ENCODE data around the gene OSBPL10. TPM values are rescaled to one million over a fixed set of nuclear protein-coding genes. Genes with fewer than 3 reads are reported as not detected.
A peak's percentile ranks its signal among the peaks of the same experiment; 100 is the strongest.

Gene OSBPL10
- polyA plus RNA-seq, 1 donor: 22.9 TPM

DNA sequence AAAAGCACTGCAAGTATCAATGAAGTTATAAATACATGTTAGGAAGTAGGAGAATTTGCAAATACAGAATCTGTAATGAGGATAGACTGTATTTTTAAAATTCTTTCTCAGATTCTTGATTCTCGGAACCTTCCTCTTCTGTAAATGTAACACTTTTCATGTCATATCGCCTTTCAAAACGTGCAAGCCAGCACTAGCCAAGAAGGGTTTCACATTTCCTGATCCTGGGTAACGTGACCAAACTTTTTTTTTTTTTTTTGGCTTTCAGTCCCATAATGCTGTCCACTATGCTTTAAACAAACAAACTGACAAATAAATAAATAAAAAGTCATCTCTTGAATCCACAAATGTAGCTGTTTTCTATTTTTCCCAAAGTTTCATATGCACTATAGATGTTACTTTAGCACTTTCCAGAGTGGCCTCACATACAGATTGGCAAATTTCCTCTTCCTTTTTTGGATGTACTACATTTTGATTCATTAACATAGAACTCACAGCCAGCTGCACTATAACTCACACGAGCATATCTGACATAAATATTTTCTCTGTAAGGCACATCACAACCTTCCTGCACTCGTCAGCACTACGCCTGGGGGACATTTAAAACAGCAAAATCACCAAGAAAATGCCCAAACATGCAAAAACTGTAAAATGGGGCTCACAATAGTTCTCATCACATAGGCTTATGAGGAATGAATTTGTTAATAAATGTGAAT is 208.1 kb downstream of the OSBPL10 start:
- no peak for DNase-seq

DNA sequence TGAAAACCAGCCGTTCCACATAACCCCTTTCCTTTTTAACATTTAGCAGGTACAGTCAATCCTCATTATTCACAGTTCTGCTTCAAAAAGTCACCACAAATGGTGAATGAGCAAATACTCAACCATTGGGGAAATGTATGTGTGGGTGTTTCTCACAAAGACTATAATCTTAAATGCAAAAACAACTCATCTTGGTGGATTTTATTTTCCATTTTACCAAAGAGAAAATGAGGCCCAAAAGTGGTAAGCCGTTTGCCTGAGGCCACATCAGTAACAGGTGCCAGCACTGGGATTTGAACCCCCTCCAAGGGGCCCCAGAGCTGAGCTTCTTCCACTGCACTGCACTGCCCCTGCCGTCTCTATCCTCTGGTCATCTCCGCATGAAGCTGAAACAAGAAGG is 208.8 kb downstream of the OSBPL10 start:
- no peak for DNase-seq

DNA sequence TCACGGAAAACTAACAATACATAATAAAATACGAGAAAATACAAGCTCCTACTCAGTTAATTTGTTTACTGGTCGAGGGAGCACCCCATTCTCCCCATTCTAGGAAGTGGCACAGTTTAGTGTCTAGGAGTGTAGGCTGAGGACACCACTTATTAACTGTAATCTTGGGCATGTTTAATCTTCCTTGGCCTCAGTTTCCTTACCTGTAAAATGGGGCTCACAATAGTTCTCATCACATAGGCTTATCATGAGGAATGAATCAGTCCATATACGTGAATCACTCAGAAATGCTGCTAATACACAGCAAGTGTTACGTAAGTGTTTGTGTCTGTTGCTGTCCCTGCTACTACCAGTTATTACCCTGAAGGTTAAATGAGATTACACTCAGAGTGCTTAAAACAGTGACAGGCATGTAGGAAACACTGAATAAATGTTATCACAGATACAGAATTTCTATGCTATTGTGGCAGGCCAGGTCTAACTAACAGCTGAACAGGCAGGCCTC is 210.2 kb downstream of the OSBPL10 start:
- no peak for DNase-seq

DNA sequence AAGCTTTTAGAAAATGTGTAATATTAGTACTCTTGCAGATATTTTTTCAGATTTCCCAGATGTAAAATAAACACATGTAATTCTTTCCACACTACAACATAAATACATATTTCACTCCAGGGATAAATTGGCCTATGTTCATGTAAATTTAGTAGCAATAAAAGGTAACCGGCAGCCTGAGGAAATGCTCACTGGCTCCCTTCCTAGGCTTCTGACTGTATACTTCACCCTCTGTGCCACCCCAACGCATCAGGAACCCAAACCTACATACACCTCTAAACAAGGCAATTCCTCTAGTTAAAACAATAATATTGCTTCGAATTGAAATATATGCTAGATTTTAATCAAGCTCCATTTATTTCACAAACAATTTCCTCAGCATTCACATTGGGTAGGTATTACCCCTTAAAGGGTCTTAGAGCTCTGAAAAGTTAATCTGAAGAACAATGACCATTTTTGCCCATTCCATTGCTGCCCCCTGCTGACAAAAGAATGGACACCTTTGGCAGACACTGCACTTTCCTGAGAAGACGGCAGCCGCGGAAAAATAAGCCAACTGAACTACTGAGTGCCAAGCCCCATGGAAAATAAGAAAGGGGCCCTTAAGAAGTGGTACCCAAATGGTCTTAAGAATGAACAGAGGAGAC is 212.5 kb downstream of the OSBPL10 start:
- peak; percentile 89 for DNase-seq

DNA sequence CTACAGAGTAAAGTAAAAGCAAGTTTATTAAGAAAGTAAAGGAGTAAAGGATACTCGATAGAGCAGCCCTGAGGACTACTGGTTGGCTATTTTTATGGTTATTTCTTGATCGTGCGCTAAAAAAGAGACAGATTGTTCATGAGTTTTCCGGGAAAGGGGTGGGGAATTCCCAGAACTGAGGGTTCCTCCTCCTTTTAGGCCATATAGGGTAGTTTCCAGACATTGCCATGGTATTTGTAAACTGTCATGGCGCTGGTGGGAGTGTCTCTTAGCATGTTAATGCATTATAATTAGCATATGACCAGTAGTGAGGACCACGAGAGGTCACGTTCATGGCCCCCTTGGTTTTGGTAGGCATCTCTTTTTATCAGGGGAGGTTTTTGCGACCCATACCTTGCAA is 213.1 kb downstream of the OSBPL10 start:
- DNase-seq: no peak

DNA sequence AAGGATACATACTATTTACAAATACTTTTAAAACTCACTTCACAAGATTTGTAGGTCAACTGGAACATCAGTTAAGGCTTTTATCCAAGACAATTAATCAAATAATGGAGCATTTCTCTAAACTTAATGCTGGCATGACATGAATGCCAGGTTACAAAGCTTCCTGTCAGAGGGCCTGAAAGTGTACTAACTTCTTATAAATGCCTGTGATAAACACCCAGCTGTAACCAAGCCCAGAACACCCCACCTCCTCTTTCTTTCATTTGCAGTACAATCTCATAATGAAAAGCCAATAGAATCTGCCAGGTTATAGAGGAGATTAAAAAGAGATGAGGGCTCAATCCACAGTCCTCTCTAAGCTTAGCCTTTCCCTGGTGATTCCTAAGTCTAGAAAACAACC is 214.4 kb downstream of the OSBPL10 start:
- DNase-seq: no peak

DNA sequence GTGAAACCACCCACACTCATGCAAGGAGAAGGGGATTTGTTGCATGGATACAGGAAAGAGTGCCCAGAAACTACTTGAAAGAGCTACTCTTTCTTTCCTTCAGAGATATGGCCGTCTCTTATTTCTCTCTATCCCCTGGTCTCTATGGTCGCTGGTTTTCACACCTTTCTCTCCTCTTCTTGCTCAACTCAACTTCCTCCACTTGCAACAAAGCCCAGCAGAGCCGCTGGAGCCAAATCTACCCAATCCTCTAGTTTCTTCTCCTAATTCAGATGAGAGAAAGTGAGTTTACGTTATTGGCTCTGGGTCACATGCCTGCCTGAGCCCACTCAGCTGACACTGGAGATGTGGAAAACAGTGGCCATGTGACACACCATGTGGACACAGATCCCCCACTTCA is 215.2 kb downstream of the OSBPL10 start:
- DNase-seq: no peak

DNA sequence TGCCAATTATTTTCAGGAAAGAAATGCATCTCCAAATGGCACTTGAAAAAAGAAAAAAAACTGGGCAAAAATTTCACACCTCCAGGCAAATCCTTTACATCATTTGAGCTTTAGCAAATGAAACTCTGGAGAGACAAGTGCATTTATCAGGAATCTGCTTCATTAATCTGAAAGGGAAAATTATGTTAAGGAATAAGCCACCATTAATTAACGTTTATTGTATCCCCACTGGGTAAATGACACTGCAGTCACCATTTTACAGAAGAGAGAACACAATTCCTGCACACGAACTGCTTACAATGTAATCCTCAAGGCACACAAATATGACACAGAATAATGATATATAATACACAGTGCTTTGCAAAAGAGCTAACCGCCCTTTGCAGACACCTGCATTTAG is 217.3 kb downstream of the OSBPL10 start:
- no peak for DNase-seq

DNA sequence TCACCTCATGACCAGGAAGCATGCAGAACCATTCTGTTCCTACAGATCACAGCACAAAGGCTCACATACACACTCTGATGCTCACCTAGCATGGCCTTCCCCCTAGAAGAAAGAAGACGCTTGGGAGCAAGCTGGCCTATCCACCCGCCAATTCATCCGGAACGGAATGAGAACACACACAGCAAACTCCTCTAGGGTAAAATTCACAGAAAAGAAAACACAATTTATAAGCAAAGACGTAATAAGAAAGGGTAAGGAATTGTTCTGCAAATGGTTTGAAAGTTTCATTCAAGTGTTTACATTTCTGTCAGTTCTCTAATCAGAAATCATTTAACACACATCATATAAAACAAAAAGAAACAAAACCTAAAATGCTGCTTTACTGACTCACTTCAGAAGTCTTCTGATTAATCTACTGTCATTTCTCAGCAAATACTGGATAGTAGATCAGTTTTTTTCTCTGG is 218.1 kb downstream of the OSBPL10 start:
- peak; percentile 60 for DNase-seq

DNA sequence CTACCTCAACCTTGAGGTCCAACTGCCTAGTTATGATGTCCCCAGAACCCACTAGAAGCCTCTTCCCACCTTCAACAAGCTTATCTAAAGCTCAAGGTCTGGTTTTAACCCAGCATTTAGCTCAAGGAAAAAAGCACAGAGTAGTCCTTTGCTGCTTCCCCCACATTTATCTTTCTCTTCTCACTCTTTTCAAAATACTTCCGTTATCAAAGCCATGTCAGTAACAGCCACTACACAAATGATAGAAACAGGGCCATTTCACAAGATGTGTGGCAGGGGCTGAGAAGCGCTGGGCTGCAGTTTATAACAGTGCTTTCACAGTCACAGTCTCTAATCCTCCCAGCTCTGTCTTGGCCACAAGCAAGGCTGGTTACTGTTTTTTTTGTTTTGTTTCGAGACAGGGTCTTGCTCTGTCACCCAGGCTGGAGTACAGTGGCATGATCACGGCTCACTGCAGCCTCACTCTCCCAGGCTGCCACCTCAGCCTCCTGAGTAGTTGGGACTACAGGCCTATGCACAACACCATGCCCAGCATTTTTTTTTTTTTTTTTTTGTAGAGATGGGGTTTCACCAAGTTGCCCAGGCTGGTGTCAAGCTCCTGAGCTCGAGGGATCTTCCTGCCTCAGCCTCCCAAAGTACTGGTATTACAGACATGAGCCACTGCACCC is 218.8 kb downstream of the OSBPL10 start:
- no peak for DNase-seq

DNA sequence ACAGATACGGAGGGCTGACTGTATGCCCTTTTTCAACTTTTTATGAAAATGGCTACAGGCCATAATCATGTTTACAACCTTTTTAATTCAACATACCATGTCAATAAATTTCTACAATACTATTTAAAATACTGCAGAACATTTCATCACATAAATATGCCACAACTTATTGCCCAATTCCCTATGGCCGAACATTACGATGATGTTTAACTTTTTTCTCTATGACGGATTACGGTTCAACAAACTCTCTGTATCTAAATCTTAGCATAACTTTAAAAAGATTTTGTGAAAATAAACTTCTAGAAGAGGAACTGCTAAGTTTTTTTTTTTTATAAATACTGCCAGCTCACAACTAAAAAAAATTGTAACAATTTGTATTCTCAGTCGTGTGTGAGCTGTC is 220.4 kb downstream of the OSBPL10 start:
- no peak for DNase-seq

DNA sequence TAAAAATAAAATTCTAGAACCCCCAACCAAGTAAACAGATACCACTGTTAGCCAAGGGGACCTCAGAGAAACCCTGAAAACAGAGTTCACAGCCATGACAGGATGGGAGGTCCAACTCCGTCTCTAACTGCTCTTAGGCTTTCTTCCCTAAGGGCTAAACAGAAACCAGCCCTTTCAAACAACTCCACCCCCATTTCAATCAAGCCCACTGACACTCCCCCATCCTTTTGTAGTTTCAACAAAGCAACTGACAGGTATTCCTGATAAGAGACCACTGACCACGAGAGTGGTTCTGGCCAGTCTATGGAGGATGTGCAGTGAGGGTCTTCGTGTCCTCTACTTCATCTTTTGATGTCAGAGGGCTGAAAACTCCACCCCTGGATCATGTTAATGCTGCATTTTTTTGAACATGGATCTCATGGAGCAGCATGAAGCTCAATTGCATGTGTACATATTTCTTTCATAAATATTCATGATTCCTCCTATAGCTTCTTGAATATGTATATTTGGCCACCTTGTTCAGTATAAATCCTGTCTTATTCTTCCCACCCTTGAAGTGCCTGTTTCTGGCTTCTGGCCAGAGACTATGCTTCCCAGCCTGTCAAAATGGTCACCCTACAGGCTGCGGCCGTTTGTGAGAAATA is 222.6 kb downstream of the OSBPL10 start:
- DNase-seq: no peak

DNA sequence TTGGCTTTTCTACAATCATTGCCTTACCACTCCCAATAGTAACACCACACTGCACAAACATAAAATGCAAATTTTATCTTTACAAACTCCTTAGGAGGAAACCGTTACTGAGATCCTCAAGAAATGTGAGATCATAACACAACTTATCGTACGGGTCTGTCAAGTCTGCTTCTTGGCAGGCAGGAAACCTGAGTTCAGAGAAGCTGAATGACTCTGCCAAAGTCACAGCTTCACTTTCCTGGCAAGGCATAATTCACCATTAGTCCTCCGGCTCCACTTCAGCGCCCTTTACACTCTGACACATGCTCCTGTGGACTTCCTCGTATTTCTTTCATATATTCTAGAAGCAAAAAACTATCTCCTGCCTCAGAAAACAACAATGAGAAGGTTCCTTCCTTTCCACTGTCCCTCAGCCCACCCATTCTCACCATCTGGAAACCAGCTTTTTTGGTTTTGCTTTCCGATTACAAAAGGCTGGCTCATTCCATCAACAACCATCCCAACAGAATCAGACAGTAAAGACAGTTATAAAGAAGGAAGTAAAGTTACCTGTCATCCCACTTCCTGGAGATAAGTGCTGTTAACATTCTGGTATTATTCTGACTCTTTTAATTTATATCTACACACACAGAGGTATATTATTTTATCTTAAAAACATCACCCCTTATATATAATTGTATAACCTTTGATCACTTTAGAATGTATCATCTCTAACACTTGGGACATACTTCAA is 225.0 kb downstream of the OSBPL10 start:
- no peak for DNase-seq

DNA sequence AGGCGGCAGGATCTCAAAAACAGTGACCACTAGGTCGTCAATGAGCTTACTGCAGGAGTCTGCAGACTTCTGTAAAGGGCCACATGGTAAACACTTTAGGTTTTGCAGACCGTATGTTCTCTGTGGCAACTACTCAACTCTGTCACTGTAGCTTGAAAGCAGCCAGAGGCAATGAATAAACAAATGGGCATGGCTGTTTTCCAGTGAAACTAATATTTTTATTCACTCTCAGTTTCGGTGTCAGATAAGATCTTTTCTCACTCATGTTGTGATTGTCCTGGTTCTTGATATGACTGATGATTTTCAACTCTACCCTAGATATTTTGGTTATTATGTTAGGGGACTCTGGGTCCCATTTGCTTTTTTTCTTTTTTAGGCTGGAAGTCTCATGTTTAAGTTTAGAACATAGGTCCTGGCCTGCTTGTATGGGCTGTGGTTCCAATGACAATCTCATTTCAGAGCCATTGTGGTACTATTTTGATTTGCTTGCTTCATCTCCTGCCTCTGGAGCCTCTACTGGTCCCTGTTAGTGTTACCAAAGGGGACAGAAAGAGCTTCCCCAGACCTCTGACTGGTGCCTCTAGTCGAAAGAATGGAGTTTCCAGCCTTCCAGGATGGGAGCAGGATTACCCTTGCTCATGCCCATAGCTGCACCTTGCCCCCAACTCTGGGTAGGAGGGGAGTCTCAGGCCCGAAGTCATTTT is 226.3 kb downstream of the OSBPL10 start:
- no peak for DNase-seq

DNA sequence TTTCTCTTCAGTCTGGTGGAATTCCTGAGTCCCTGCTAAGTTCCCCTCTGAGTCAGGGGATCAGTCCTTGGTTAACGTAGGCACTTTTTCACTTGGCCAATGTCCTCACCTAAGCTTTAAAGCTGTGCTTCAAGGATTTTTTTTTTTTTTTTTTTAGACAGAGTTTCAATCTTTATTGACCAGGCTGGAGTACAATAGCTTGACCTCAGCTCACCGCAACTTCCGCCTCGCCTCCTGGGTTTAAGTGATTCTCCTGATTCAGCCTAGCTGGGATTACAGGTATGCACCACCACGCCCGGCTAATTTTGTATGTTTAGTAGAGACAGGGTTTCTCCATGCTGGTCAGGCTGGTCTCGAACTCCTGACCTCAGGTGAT is 228.0 kb downstream of the OSBPL10 start:
- no peak for DNase-seq

DNA sequence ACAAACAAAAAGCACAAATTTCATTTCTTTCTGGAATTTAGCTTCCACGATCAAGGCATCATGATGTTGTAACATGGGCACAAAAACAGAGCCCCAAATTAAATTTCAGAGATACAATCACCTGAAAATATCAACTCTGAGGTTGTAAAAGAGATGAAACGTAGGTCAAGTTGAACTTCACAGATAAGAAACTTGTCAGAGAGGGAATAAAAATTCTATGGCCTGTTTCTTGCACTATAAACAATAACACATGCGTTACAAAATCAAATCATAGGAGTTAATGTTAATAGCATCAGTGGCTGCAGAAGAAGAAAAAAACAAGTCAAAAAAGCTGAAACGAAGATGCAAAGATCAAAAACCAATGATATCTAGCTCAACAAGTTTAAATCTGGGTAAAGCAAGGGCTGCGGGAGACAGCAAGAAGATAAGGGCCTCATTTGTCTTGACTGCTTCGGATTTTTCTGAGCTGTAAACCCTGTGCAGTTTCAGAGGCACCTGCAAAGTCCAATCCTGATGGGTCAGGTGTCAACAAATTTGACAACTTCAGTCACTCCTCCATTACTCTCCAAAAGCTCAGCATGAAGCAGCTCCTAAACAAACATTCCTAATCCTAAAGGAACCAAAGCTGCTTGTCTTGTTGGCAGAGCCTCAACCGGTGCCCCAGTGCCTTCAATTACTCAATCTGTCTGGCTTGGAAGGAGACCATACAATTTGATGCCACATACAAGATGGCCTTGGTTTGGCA is 228.6 kb downstream of the OSBPL10 start:
- DNase-seq: no peak

DNA sequence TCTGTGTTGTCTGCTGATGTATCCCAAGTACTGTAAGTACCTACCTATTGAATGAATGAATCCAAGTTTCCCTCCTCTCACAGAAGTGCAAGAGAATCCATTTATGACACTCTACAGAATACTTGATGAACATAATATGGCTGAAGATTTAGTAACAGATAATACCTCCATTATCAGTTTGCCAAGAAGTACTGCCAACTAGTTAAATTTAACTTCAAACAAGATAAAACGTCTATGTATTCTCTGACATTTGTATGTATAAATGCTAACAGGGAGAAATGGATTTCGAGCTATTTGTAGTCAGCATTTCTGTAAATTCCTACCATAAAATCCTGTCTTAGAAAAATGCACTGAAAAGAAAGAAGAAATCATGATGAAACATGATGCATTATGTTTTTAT is 230.7 kb downstream of the OSBPL10 start:
- no peak for DNase-seq

DNA sequence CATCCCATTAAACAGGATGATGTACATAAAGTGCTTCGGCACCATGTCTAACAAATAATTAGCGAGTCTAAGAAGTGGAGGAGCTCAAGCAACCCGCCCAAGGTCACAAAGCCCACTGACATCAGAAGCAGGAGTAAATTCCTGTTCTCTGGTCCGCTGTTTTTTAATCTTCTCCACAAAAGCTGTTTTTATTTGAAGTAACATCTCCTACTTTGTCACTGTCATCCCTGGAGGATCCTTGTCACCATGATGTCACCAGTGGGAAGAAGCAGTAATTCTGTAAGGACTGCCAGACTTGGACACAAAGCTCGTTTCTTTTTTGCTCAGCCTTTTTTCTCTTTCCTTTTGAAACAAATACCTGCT is 232.1 kb downstream of the OSBPL10 start:
- no peak for DNase-seq

DNA sequence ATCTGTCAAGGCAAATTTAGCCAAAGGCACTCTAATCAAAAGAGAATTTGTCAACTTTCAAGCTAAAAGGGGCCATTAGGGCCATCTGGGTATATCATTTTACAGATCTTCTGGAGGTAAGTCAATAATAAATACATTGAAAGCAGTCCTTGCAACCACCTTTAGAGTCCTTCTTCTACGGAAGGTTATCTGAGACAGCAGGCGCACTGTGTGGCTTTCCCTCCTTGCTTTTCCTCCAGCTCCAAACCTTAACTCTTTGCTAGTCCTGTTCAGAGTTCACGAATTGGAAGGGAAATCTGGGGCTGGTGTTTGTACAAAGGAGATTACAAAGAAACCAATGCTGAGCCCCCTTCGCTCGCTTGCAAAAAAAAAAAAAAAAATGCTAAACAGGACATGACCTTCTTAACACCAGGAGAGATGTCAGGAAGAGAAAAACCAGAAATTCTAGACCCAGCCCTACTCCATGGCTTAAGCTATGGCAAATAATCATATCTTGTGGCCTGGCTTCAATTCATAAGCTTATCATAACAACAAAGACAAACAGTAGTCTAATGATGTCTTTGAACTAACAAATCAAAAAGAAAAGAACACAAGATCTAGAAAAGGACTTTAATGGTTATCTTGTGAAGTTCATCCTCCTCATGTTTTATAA is 232.7 kb downstream of the OSBPL10 start:
- no peak for DNase-seq

DNA sequence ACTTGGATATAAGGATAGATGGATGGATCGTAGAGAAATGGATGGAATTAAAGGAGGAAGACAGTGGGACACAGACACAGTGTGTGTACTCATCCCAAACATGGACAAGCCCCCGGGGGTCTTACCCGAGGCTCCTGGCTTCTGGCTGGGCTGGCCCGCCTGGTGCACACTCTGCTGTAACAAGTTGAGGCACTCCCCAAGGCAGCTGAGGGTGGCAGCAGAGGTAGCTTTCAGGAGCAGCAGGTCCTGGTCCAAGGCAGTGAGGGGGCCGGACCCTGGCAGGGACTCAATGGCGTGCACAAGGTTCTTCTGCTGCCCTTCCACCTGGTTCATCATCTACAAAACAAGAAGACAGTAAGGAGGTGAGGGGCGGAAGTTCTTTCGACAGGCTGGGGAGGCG is 233.3 kb downstream of the OSBPL10 start:
- DNase-seq: no peak
